GM12873 (cell line): ENCODE measurements around the gene DOCK3.

Experiments
- CTCF ChIP-seq: IDR thresholded peaks from 2 replicates; pipeline ENCODE4 v1.5.1; 2012; ENCODE audit warnings: low read depth, mild to moderate bottlenecking, moderate library complexity, low read length, control low read depth; ENCODE audit not compliant: insufficient read depth; ENCODE audit errors: missing control alignments

DOCK3 gene

DNA sequence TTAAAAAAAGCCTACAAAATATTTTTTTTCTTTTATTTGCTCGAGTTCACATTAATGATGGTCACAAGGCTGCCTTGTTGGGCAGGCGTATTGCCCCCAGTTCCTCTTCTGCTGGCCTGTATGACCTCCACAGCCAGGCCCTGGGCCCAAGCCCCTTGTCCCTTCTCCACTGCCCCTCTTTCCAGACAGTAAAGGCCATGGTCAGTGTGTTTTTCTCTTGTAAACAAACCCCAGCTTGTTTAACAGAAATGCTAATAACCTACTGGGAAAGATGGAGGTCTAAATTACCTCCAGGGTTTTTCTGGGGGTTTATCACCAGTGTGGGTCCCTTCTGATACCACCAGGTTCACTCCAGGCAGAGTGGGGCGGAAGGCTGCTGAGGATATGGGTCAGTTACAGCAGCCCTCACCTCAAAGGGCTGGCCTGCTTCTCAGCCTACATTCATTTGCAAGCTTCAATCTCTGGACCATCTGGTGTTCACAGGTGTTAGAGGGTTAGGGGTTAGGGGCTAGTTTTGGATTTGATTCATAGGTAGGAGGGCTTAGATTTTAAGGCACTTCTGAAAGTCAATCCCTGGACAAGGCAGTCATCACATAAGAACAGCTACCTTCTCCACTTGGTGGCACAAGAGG, 708.3 kb downstream of the DOCK3 start:
- TF ChIP-seq CTCF = no peak

GRCh38 chr3:51384055-51384725, 709.5 kb downstream of the DOCK3 start:
- TF ChIP-seq CTCF = no peak

DNA sequence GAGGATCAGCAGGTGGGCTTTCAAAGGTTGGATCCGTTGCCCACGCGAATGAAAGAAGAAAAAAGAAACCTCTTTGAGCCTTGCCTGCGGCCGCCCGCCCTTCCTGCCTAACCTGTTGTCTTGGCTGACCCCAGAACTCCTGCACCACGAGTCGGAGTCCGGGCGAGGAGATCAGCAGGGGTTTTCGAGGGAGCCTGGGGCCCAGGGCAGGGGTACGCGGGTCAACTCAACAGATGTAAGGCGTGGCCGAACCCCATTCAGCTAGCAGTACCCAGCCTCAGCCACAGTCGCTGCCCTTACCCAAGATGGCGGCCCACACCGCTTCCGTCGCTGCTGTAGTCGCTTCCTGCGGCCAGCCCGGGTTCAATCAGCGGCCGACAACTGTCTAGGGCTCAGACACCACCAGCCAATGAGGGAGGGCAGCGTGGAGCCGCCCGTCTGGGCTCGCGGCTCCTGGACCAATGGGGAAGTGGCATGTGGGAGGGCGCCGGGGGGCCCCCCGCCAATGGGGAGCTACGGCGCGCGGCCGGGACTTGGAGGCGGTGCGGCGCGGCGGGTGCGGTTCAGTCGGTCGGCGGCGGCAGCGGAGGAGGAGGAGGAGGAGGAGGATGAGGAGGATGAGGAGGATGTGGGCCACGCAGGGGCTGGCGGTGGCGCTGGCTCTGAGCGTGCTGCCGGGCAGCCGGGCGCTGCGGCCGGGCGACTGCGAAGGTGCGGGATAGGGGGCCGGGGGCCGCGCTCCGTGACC, 710.2 kb downstream of the DOCK3 start, which contains the start of gene MANF:
Gene MANF (plus strand): TSS at position 566 of the 748 bp plus-strand sequence. CDS start 52 bp downstream, at position 618.
- TF ChIP-seq CTCF = peak; percentile 8

DNA sequence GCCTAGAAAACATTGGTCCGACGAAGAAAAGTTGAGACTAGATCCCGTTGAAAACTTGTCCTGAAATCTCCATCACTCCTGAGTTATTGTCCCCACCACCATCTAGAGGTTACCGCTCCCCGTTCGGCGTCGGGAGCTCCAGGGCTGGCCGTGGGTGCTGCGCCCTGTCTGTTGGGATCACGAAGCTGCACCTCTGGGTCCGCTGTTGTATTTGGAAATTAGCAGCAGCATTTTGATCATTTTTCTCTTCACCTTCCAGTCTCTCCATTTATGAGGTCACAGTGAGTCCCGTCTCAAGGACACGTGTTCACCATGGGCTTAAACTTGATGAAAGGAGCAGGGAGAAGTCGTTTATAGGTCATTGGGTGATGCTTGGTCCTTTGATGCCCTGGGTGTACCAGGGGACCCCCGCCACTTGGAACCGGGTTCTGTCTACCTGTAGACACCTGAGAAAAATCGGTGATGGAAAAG, 710.9 kb downstream of the DOCK3 start:
- no peak for TF ChIP-seq CTCF

DNA sequence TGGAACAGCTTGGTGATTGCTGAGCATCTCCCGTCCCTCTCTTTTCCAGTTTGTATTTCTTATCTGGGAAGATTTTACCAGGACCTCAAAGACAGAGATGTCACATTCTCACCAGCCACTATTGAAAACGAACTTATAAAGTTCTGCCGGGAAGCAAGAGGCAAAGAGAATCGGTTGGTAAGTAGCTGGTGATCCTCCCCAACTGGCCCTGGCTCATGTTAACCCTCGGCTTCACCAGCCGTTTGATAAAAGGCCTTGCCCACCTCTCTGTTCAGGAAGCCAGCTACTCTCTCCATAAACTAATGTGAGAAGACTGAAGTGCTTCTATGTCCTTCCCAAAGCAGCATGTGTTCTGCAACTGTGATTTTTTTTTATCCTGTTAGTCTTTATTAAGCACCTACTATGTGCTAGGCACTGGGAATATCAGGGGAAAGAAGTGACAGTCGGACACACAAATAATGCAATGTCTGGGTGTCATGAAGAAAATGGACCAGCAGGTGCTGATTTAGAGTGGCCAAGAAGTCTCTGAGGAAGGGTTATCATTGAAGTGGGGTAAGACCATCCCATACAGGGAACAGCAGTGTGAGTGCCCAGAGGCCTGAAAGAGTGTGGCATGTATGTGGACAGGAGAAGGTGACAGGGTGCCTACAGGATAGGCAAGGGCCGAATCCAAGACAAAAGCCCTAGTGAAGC, 711.6 kb downstream of the DOCK3 start:
- TF ChIP-seq CTCF = peak; percentile 17

DNA sequence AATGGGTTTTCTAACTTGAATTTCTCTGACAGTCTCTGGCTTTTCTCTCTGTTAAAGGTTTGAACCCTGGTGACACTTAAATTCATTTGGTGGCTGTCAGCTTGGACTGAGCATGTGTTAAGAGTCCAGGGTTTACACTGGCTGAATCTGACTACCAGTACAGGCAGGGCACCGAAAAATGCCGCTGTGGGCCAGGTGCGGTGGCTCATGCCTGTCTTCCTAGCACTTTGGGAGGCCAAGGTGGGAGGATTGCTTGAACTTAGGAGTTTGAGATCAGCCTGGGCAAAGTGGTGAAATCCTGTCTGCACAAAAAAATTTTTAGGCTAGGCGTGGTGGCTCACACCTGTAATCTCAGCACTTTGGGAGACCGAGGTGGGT, 712.1 kb downstream of the DOCK3 start:
- no peak for TF ChIP-seq CTCF
